HG03045 (cell line): ENCODE data around the gene PDGFA.

ENCODE experiments used
- ATAC-seq: cut with Tn5 transposase; IDR thresholded peaks from one replicate; pipeline ENCODE4 v1.9.1; 2021; ENCODE audit warnings: mild to moderate bottlenecking, moderate library complexity; ENCODE audit not compliant: unreplicated experiment

Gene PDGFA

DNA sequence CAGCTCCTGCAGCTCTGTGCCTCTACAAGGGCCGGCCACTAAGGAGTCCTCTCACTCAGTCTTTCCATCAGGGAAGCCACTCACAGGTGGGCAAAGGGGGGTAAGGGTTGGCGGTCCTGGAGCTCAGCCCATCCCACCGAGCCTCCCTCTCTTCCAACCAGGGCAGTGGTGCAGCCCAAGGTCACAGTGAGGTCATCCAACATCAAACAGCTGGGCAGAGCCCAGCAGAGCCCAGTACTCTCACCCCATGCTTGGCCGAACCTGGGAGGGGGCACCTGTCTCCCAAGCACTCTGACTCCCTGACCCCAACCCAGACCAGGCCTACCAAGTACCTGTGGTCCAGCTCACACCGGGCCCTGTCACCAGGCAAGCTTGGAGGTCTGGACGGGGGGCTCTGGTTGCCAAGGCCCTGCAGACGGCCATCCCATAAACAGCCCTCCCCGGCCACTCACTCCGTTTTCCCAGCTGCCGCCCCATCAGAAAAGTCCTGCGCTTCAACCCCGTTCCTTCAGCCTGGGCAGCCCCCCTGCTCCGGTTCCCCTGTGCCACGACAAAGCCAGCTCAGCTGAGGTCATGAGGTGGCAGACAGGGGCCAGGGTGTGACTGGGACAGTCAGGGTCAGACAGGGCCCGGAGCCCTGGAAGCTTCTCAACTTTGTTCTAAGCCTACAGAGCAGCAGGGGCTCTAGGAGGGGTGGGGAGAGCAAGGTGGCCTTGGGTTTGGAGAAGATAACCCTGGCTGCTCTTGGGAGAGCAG, 27.5 kb downstream of the PDGFA start:
- no peak for ATAC-seq

DNA sequence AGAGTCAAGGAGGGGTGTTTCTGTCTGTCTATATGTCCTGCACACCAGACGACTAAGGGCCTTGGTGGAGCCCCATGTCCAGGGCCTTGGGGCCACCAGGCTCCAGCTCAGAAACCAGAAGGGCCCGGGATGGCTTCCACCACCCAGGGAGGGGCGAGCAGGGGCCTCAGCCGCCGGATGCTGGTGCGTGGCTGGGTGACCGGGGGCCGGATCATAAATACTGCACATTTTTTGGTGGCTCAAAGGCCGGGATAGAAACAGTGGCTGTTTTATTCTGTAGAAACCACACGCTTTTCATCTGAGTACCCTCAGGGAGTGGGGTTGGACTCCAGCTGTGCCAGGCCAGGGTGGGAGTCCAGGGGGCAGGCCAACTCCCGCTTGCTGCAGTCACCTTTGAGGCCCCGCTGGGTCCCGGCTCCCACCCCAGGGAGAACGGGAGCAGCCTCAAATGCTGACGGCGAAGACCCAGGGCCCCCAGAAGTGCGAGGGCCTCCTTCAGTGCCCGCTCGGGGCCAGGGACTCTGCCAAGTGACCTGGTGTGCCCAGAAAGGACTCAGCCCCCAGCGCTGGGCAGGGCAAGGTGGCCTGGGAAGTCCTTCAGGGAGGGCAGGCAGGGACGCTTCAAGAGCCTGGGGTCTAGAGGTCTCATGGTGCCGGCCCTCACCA, 28.2 kb downstream of the PDGFA start:
- ATAC-seq: no peak

- ATAC-seq: peak; percentile 51
Observed at GRCh38 chr7:490461-491291, 29.0 kb downstream of the PDGFA start.

DNA sequence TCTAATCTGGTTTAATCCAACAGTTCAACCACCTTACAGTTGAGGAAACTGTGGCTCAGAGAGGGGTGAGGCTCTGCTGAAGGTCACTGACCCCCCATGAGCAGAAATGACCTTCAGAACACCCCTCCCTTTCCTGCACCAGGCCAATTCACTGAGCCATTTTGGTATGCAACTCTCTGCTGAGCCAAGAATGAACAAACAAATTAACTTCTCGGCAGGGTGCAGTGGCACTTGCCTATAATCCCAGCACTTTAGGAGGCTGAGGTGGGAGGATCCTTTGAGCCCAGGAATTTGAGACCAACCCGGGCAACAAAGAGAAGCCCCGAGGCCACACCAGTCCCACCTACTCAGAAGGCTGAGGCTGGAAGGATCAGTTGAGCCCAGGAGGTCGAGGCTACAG, 29.8 kb downstream of the PDGFA start:
- no peak for ATAC-seq

- no peak for ATAC-seq
Observed at GRCh38 chr7:486216-486743, 33.4 kb downstream of the PDGFA start.

DNA sequence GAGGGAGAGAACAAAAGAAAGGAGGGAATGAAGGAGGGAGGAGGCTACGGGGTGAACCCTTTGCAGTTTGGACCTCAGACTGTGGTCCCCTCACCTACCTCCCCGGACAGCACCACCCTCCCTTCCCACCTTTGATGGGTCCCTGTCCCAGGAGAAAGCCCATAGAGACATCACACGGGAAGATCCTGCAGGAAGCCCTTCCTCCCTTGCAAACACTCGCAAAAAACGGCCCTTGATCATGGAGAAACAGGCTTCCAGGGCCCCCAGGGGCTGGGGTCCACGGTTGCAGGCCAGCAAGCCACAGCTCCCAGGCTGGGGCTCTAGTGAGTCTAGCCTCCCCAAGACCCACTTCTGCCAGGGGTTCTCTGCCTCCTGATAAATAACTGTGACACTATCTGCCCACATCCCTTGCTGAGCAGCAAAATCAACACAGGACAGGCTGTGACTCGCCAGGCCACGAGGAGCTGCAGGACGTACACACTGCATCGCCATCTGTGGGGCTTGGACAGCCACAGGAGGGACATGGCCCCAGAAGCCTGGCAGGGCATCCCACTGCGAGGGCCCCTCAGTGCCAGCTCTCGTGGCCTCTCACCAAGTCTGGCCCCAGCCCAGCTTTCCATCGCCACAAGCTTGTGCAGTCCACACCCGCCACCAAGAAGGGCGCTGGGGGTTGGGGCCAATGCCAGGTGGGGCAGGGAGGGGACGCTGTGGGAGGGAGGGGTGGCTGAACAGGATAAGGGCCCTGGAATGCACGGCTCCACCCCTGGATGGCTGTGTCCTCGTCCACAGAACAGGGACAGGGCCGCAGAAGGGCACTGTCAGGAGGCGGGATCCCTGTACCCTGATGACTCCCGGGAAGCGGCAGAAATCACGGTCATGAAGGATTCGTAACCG, 34.2 kb downstream of the PDGFA start:
- no peak for ATAC-seq

DNA sequence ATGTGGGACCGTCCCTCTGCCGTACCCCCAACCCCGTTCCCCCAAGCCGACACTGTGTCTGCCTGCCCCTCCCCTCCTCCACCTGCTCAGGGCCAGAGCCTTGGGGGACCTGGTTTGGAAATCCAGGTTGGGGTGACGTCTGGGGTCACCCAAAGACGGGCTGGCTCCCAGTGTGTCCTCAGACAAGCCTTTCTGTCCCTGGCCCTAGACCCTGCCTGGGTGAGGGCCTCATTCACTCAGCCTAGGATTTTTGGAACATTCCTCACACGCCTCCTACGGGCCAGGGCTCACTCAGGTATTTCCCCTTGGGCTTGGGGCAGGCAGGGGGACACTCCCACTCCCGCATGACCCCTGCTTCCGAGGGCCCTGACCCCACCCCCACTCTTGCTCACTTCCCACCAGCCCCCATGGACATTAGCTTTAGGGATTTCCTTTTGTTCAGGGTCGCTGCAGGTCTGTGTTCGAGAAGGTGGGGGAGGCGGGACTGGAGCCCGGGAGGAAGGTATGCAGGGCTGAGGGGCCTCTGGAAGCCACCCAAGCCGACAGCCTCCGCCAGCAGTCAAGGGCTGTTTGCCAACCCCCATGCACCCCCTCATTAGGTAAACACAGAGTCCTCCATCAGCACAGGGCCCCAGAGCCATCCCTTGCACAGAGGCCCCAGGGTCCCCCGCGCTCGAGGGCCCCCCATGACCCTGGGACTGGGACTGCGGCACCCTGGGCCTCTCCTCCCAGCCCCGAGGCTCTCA, 35.1 kb downstream of the PDGFA start:
- no peak for ATAC-seq

DNA sequence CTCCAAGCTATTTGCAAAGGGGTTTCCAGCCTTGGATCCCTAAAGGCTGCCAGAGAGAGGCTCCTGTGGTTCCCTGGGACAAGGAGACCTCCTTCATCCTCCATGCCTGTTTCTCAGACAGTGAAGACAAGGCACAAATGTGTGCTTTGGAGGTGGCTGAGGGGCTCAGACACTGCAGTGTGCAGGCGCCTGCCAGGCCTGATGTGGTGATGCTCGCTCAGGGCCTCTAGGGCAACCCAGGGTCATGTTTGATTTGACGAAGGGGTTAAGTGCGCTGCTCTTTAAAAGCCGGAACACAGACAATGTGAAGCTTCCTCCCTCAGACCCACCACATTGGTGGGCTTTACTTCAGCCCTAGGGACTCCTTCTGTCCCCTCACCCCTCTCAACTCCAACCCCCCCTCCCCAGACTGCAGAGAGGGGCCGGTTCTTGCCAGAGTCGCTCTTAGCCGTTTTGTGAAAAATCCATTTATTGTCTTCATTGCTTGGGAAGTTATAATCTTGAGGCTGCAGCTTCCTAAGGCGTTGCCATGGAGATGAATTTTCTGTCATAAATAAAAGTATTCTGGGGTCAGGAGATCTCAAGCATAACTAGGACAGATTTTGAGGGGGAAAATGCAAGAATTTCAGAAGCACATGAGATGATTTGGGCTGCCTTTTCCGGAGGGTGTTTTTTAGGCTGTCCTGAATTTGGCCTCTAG, 35.8 kb downstream of the PDGFA start:
- no peak for ATAC-seq

GRCh38 chr7:482521-483083, 37.0 kb downstream of the PDGFA start:
- ATAC-seq: no peak

GRCh38 chr7:481219-481930, 38.3 kb downstream of the PDGFA start:
- no peak for ATAC-seq

GRCh38 chr7:480531-481218, 39.0 kb downstream of the PDGFA start:
- no peak for ATAC-seq

DNA sequence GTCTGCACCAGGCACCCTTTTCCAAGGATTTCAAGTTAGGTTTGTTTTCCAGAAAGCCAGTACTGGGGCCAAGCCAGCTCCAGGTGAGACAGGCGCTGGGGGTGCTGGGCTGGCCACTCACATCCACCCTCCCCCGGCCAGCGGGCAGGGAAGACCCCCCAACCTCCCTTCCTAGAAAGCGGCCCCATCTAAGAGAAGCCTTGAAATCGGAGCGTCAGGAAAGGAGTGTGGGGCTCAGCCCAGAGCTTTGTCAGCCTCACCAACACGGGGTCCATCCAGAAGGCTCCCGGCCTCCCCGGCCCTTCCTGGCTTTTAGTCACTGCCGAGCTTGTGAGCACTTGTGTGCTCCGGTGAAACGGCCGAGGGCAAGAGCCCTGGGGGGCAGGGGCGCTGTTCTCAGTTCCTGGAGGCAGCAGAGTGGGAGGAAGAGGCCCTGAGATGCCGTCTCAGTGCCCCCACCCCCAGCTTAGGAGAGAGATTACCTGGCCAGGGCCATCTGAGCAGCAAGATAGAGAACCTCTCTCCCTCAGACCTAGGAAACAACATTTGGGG, 39.6 kb downstream of the PDGFA start:
- ATAC-seq: no peak

DNA sequence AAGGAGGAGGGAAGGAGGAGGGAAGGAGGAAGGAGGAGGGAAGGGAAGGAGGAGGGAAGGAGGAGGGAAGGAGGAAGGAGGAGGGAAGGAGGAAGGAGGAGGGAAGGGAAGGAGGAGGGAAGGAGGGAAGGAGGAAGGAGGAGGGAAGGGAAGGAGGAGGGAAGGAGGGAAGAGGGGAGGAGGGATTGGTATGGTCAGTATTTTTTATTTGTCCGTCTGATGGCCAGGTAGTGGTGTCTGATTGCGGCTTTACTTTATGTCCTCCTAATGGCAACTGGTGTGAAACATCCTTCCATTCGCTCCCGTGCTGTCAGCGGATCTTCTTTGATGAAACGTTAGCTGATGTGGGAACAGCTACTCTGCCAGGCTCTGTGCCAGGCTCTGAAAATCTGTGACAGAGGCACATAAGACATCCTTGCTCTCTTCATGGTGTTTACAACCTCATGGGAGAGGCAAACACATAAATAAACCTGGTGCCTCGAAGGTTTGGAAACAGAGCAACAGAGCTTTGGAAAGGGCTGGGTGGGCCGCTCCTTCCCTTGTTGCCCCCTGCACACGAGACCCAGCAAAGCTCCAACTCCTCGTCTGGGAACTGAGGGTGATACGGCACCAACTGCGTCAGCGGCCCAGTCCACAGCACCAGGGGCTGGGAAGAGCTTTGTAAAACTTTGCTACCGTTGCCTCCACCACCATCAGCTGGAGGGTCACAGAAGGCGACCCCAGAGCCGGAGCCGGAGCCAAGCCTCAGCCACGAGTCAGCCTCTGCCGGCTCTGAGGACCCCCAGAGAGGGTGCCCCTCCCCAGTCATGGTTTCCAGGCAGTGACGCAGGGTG, 40.3 kb downstream of the PDGFA start:
- ATAC-seq: no peak

DNA sequence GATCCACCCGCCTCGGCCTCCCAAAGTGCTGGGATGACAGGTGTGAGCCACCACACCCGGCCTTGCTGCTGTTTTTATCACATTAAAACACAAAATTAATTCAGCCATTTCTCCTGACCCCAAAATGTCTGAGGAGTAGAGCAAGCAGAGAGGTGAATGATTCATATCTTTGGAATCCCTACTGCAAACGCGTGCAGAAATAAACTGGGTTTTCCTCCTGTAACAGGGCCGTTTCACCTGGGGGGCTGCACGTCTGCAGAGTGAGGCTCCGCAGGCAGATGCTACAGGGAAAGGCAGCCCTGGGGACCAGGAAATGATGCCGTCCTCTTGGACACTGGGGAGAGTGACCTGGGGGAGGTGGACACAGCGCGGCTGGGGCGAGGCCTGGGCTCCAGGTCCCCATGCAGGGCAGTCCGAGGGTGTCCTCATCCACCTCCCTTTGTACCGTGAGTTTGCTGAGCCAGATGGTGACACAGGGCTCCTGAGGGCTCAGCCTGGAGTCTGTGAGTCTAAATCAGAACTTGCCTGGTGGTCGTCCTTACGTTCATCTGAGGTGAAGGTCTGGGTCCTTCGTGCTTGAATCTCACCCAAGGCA, 41.9 kb downstream of the PDGFA start:
- ATAC-seq: no peak

DNA sequence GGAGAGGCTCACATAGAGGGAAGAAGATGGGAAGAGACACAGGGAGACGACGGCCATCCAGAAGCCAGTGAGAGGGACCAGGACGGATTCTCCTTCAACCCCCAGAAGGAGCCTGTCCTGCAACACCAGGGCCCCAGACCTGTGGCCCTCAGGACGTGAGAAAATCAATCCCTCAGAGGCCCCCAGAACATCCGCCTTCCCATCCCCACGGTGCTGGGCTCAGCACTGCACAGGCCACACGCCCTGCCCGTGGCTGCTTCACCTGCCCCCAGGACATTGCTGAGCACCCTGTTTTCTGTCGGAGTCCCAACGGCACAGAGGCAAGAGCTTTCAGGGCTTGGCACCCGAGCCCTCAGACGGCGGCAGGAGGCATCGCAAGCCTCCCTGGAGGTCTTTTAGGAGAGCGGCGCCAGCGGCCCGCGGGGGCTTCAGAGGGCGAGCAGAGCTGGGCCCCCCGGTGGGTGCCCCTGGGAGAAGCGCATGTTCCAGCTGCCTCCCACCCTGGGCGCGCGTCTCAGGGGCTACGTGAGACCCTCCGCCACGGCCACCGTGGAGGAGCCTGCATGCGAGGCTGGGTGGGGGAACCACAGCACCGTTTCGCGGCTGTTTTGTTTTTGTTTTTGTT, 42.8 kb downstream of the PDGFA start:
- no peak for ATAC-seq
